Lower leg skin (tissue), 4 donors: ENCODE data around the gene ACTG2. TPM values are rescaled to one million over a fixed set of nuclear protein-coding genes. Genes with fewer than 3 reads are reported as not detected.
"Not testable (repeated sequence)": the region's sequence is repeated elsewhere in the genome, so short reads cannot be mapped to it uniquely, and the experiment has no call there.

Source experiments
- DNase-seq, 2 donors: peaks; one replicate each; pipeline ENCODE4 v3.0.0-alpha.2; 2019; ENCODE audit warnings: low spot score in 2 of 2
- H3K4me3 ChIP-seq: fragments of 200-600 bp; sonication (generic); 2 replicates; pipeline ENCODE4 v1.5.1; 2017; ENCODE audit warnings: mild to moderate bottlenecking, low read depth; ENCODE audit not compliant: poor library complexity, severe bottlenecking
- CTCF ChIP-seq, 3 donors: fragments of 450-650 bp; IDR thresholded peaks; one replicate each; pipeline ENCODE4 v1.5.1; 2016; ENCODE audit warnings: antibody characterized with exemption in 3 of 3, mild to moderate bottlenecking in 3 of 3, moderate library complexity in 2 of 3
- POLR2A ChIP-seq, 2 donors: fragments of 450-650 bp; IDR thresholded peaks; one replicate each; pipeline ENCODE4 v1.6.1; 2016 to 2017; ENCODE audit warnings: antibody characterized with exemption in 2 of 2, mild to moderate bottlenecking in 1 of 2, moderate library complexity in 1 of 2
- WGBS, 2 donors: methylation state at CpG; one replicate each; pipeline ENCODE4 v1.1.5; 2018; 5-methylcytosine and 5-hydroxymethylcytosine counted together
- intact Hi-C: fragments of 100-400 bp; cut with DNase I; formaldehyde crosslinking; loops from one replicate; pipeline ENCODE4 v1.15.0; 2023; ENCODE audit warnings: low total_unique reads
- total RNA-seq, 4 donors: library from RNA; depleted of rRNA; stranded (reverse); fragments of >200 nt; gene quantifications; one replicate each; pipeline ENCODE4 v1.1.0, GENCODE V29; 2016

ACTG2 gene
- total RNA-seq, 4 donors from 2014 or later: 4.9 to 75.4 (median 9.4) TPM

GRCh38 chr2:73899801-73900336, 7.1 kb downstream of the ACTG2 start:
- DNase-seq: peak in 1 of 2 donors; percentile 31
- no peak overlapping the region for H3K4me3 ChIP-seq
- intact Hi-C loops: no loop called here
- no peak for TF ChIP-seq CTCF (IDR thresholded peaks at IDR 0.05)
- no peak for TF ChIP-seq POLR2A (IDR thresholded peaks at IDR 0.05)
- WGBS, 2 donors: 81 to 82% methylated on average over 8 of the region's 8 CpGs

GRCh38 chr2:73901143-73901542, 8.3 kb downstream of the ACTG2 start:
- intact Hi-C loops: no loop called here
- WGBS, 2 donors: 77 to 92% methylated on average over 9 of the region's 10 CpGs
- no peak overlapping the region for H3K4me3 ChIP-seq
- no peak for TF ChIP-seq CTCF (IDR thresholded peaks at IDR 0.05)
- TF ChIP-seq POLR2A (IDR thresholded peaks at IDR 0.05): no peak
- peak in 1 of 2 donors; percentile 53 for DNase-seq

GRCh38 chr2:73902284-73902683, 9.5 kb downstream of the ACTG2 start:
- TF ChIP-seq POLR2A (IDR thresholded peaks at IDR 0.05) (no peak), CTCF (IDR thresholded peaks at IDR 0.05) (no peak)
- DNase-seq: peak in 1 of 2 donors; percentile 18
- H3K4me3 ChIP-seq: no peak overlapping the region
- intact Hi-C loops: no loop called here
- 81 to 89% methylated on average over 4 of the region's 4 CpGs for WGBS, 2 donors

GRCh38 chr2:73903313-73903712, 10.5 kb downstream of the ACTG2 start:
- 81 to 88% methylated on average over 4 of the region's 4 CpGs for WGBS, 2 donors
- intact Hi-C loops: no loop called here
- TF ChIP-seq POLR2A (IDR thresholded peaks at IDR 0.05): no peak
- H3K4me3 ChIP-seq: no peak overlapping the region
- DNase-seq: peak in 1 of 2 donors; percentile 4

- H3K4me3 ChIP-seq, intact Hi-C loops: not testable (repeated sequence)
- 91 to 92% methylated on average over 5 of the region's 5 CpGs for WGBS, 2 donors
- peak in 1 of 2 donors; percentile 18 for DNase-seq
Measured at GRCh38 chr2:73903949-73904613, 11.3 kb downstream of the ACTG2 start.

GRCh38 chr2:73904952-73905351, 12.1 kb downstream of the ACTG2 start:
- no peak overlapping the region for H3K4me3 ChIP-seq
- DNase-seq: no peak
- TF ChIP-seq CTCF (IDR thresholded peaks at IDR 0.05) (no peak), POLR2A (IDR thresholded peaks at IDR 0.05) (no peak)
- intact Hi-C loops: no loop called here
- 83 to 85% methylated on average over 1 of the region's 1 CpG for WGBS, 2 donors
